HCT116 (cell line): ENCODE measurements around the gene CEACAM3. TPM values are rescaled to one million over a fixed set of nuclear protein-coding genes. Genes with fewer than 3 reads are reported as not detected.

Source experiments
- ATAC-seq: fragments of 200-7000 bp; cut with Tn5 transposase; 2 replicates; pipeline ENCODE4 v1.9.1; 2020; ENCODE audit warnings: mild to moderate bottlenecking, moderate library complexity
- BruUV-seq: library from RNA; stranded (reverse); fragments of 400-500 nt; replicated peaks from 2 replicates; lab custom pipeline; 2021; lab: Mats Ljungman, UMichigan
- CTCF ChIA-PET: fragments of 300-600 bp; sonication (Branson Sonifier 250); formaldehyde crosslinking; loops from one replicate; lab custom pipeline; 2021; ENCODE audit warnings: antibody characterized with exemption; lab: Charles Lee
- POLR2A ChIA-PET: fragments of 300-600, 350-600 bp; sonication (Branson Sonifier 250); formaldehyde crosslinking; loops from one replicate; lab custom pipeline; 2021; ENCODE audit warnings: antibody characterized with exemption; lab: Charles Lee
- RAD21 ChIA-PET, 2 experiments: fragments of 300-600 bp; sonication (Branson Sonifier 250); formaldehyde crosslinking; loops; one replicate each; lab custom pipeline; 2023; ENCODE audit warnings: low total read pairs in 2 of 2; ENCODE audit not compliant: uncharacterized antibody in 2 of 2, unreplicated experiment in 2 of 2, low non-redundant PET in 1 of 2; lab: Charles Lee
- DNase-seq: peaks from one replicate; pipeline ENCODE4 v3.0.0-alpha.2; 2010; ENCODE audit warnings: low read depth, low spot score
- H2AFZ ChIP-seq: fragments of 200-600 bp; shearing (Covaris generic), sonication (generic); 2 replicates; pipeline ENCODE4 v1.6.1; 2017; ENCODE audit warnings: low read depth, mixed run types, mixed read lengths, antibody characterized with exemption, low read length; ENCODE audit not compliant: poor library complexity, severe bottlenecking
- H3K27ac ChIP-seq: 2 replicates; pipeline ENCODE4 v1.5.1; 2012; ENCODE audit warnings: low read depth, low read length
- H3K27me3 ChIP-seq: fragments of 200-600 bp; sonication (generic); 2 replicates; pipeline ENCODE4 v1.6.1; 2016; ENCODE audit warnings: mixed run types, low read length, mixed read lengths; ENCODE audit not compliant: insufficient read depth
- H3K36me3 ChIP-seq, 2 experiments: fragments of 200-500 bp in 1 of 2; fragments of 200-600 bp in 1 of 2; sonication (Bioruptor generic) in 1 of 2; sonication (generic) in 1 of 2; 2 replicates each; pipeline versions ENCODE4 v1.5.1 to v1.6.1; 2014 to 2016; ENCODE audit warnings: low read length in 2 of 2, inconsistent platforms in 1 of 2, mixed read lengths in 1 of 2, mixed run types in 1 of 2; ENCODE audit not compliant: insufficient read depth in 2 of 2, control insufficient read depth in 1 of 2
- H3K4me1 ChIP-seq, 2 experiments: fragments of 200-600 bp in 1 of 2; sonication (generic) in 1 of 2; 2 replicates each; pipeline versions ENCODE4 v1.5.1 to v1.6.1; 2012 to 2017; ENCODE audit warnings: low read length in 2 of 2, inconsistent platforms in 1 of 2, mild to moderate bottlenecking in 1 of 2, mixed read lengths in 1 of 2, mixed run types in 1 of 2, moderate library complexity in 1 of 2; ENCODE audit not compliant: insufficient read depth in 2 of 2, control insufficient read depth in 1 of 2
- H3K4me2 ChIP-seq: fragments of 200-600 bp; sonication (generic); 2 replicates; pipeline ENCODE4 v1.6.1; 2017; ENCODE audit warnings: mixed run types, low read length, mixed read lengths
- H3K4me3 ChIP-seq, 2 experiments: fragments of 200-600 bp in 1 of 2; sonication (generic) in 1 of 2; replicated peaks in 1 of 2; 2 replicates each; pipeline ENCODE4 v1.5.1; 2011 to 2016; ENCODE audit warnings: low read length in 2 of 2, control low read depth in 1 of 2, low read depth in 1 of 2, mild to moderate bottlenecking in 1 of 2, mixed read lengths in 1 of 2, mixed run types in 1 of 2
- H3K79me2 ChIP-seq: fragments of 200-600 bp; sonication (generic); 2 replicates; pipeline ENCODE4 v1.6.1; 2017; ENCODE audit warnings: mild to moderate bottlenecking, mixed run types, low read length, moderate library complexity, mixed read lengths; ENCODE audit not compliant: insufficient read depth
- H3K9ac ChIP-seq: fragments of 200-600 bp; sonication (generic); 2 replicates; pipeline ENCODE4 v1.6.1; 2016; ENCODE audit warnings: low read length, mixed read lengths
- H3K9me2 ChIP-seq: fragments of 200-600 bp; sonication (generic), shearing (Covaris generic); 2 replicates; pipeline ENCODE4 v1.6.1; 2017; ENCODE audit warnings: mixed run types, mild to moderate bottlenecking, moderate library complexity; ENCODE audit not compliant: insufficient read depth
- H3K9me3 ChIP-seq, 2 experiments: fragments of 200-500 bp in 1 of 2; fragments of 200-600 bp in 1 of 2; sonication (Bioruptor generic) in 1 of 2; sonication (generic) in 1 of 2; 2 replicates each; pipeline ENCODE4 v1.6.1; 2014 to 2017; ENCODE audit warnings: low read length in 2 of 2, mixed read lengths in 2 of 2, inconsistent platforms in 1 of 2, low read depth in 1 of 2, mild to moderate bottlenecking in 1 of 2, mixed run types in 1 of 2, moderate library complexity in 1 of 2; ENCODE audit not compliant: control insufficient read depth in 1 of 2, insufficient read depth in 1 of 2
- H4K20me1 ChIP-seq: fragments of 200-600 bp; sonication (generic), shearing (Covaris generic); 2 replicates; pipeline ENCODE4 v1.6.1; 2017; ENCODE audit warnings: mixed run types, mild to moderate bottlenecking, moderate library complexity; ENCODE audit not compliant: insufficient read depth
- CBX3 ChIP-seq: IDR thresholded peaks from 2 replicates; pipeline ENCODE4 v1.6.1; 2012; ENCODE audit warnings: low read depth
- EGR1 ChIP-seq: IDR thresholded peaks from 2 replicates; pipeline ENCODE4 v1.6.1; 2012; ENCODE audit warnings: low read depth
- ELF1 ChIP-seq: IDR thresholded peaks from 2 replicates; pipeline ENCODE4 v1.6.1; 2012; ENCODE audit warnings: low read depth, borderline replicate concordance
- EZH2 ChIP-seq: fragments of 200-600 bp; sonication (generic); IDR thresholded peaks from 2 replicates; pipeline ENCODE4 v1.6.1; 2017; ENCODE audit warnings: antibody characterized with exemption, mixed run types
- EZH2phosphoT487 ChIP-seq: fragments of 200-600 bp; IDR thresholded peaks from 2 replicates; pipeline ENCODE4 v1.6.1; 2018; ENCODE audit warnings: antibody characterized with exemption, borderline replicate concordance
- POLR2A ChIP-seq: IDR thresholded peaks from 2 replicates; pipeline ENCODE4 v1.7.0; 2011; ENCODE audit warnings: borderline replicate concordance; ENCODE audit not compliant: insufficient read depth, insufficient read length; ENCODE audit errors: extremely low read depth
- POLR2AphosphoS5 ChIP-seq: IDR thresholded peaks from 2 replicates; pipeline ENCODE4 v1.6.1; 2011; ENCODE audit warnings: mild to moderate bottlenecking, low read depth, low read length, moderate library complexity
- RAD21 ChIP-seq: IDR thresholded peaks from 2 replicates; pipeline ENCODE4 v1.6.1; 2012; ENCODE audit warnings: low read depth, mild to moderate bottlenecking
- SIN3A ChIP-seq: IDR thresholded peaks from 2 replicates; pipeline ENCODE4 v1.6.1; 2012; ENCODE audit warnings: low read depth
- SP1 ChIP-seq: IDR thresholded peaks from 2 replicates; pipeline ENCODE4 v1.6.1; 2012; ENCODE audit warnings: low read depth
- SRF ChIP-seq: IDR thresholded peaks from 2 replicates; pipeline ENCODE4 v1.6.1; 2012; ENCODE audit warnings: low read depth
- TCF7L2 ChIP-seq: IDR thresholded peaks from 2 replicates; pipeline ENCODE4 v1.7.0; 2011; ENCODE audit warnings: borderline replicate concordance, inconsistent platforms; ENCODE audit not compliant: insufficient read depth, insufficient read length; ENCODE audit errors: extremely low read depth
- YY1 ChIP-seq: IDR thresholded peaks from 2 replicates; pipeline ENCODE4 v1.6.1; 2011; ENCODE audit warnings: low read length, low read depth, moderate library complexity, mild to moderate bottlenecking; ENCODE audit not compliant: insufficient replicate concordance; ENCODE audit errors: extremely low read depth
- ZNF274 ChIP-seq: fragments of 200-500 bp; sonication (Bioruptor generic); IDR thresholded peaks from 2 replicates; pipeline ENCODE4 v1.6.1; 2014; ENCODE audit warnings: mild to moderate bottlenecking, low read depth, low read length, inconsistent platforms
- intact Hi-C: fragments of 100-400 bp; cut with micrococcal nuclease; formaldehyde crosslinking; loops from 2 replicates; pipeline ENCODE4 v1.10.0; 2022
- total RNA-seq: library from RNA; stranded (reverse); gene quantifications from one replicate; pipeline ENCODE4 v1.2.1, GENCODE V29; 2021; ENCODE audit not compliant: unreplicated experiment
- TF ChIP-seq, protein P1 (sequence below), 3 experiments: fragments of 200-600 bp in 1 of 3; sonication (generic) in 1 of 3; IDR thresholded peaks in 2 of 3; conservative IDR thresholded peaks in 1 of 3; 2 replicates each; pipeline ENCODE4 v1.5.1; 2012 to 2017; ENCODE audit warnings: low read depth in 2 of 3, low read length in 2 of 3, antibody characterized with exemption in 1 of 3, borderline replicate concordance in 1 of 3, control low read depth in 1 of 3, mild to moderate bottlenecking in 1 of 3, mixed read lengths in 1 of 3, mixed run types in 1 of 3, moderate library complexity in 1 of 3; ENCODE audit not compliant: insufficient read depth in 1 of 3
- TF ChIP-seq, protein P2 (sequence below): IDR thresholded peaks from 2 replicates; pipeline ENCODE4 v1.6.1; 2012
- TF ChIP-seq, protein P3 (sequence below): IDR thresholded peaks from 2 replicates; pipeline ENCODE4 v1.6.1; 2012; ENCODE audit warnings: low read depth
- TF ChIP-seq, protein P4 (sequence below): IDR thresholded peaks from 2 replicates; pipeline ENCODE4 v1.6.1; 2011; ENCODE audit warnings: mild to moderate bottlenecking, low read length, moderate library complexity; ENCODE audit not compliant: insufficient replicate concordance; ENCODE audit errors: extremely low read depth

Gene CEACAM3
- total RNA-seq, 1 experiment from 2014 or later: not detected

DNA sequence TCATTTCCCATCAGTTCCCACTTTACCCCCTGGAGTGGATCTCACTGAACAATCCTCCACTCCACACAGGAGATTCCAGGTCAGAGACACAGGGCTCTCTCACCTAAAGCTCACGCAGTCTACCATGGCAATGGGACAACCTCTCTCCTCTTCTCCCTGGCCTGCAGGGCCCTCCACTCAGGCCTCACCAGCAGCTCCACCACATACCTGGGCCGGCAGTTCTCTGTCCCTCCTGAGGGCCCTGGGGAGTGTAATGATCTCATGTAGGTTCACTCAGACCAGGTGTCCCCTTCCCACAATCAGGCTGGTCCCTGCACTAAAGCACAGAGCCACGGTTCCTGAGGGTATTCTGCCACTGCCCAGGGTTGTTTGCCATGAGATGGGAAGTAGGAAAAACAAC, 15.6 kb downstream of the CEACAM3 start:
- intact Hi-C loops: no loop called here
- POLR2A ChIA-PET: no interaction called here
- TF ChIP-seq EZH2: no peak
- no peak for TF ChIP-seq EGR1
- TF ChIP-seq TCF7L2: no peak
- TF ChIP-seq, protein P1, sequence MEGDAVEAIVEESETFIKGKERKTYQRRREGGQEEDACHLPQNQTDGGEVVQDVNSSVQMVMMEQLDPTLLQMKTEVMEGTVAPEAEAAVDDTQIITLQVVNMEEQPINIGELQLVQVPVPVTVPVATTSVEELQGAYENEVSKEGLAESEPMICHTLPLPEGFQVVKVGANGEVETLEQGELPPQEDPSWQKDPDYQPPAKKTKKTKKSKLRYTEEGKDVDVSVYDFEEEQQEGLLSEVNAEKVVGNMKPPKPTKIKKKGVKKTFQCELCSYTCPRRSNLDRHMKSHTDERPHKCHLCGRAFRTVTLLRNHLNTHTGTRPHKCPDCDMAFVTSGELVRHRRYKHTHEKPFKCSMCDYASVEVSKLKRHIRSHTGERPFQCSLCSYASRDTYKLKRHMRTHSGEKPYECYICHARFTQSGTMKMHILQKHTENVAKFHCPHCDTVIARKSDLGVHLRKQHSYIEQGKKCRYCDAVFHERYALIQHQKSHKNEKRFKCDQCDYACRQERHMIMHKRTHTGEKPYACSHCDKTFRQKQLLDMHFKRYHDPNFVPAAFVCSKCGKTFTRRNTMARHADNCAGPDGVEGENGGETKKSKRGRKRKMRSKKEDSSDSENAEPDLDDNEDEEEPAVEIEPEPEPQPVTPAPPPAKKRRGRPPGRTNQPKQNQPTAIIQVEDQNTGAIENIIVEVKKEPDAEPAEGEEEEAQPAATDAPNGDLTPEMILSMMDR (IDR thresholded peaks at IDR 0.05 in 2 of 3, conservative IDR thresholded peaks at IDR 0.05 in 1 of 3; ENCODE audit: borderline replicate concordance in 1 of 3, insufficient read depth in 1 of 3, low read depth in 2 of 3, low read length in 2 of 3): no peak
- TF ChIP-seq SIN3A: no peak
- TF ChIP-seq SRF: no peak
- no peak for TF ChIP-seq EZH2phosphoT487
- TF ChIP-seq, protein P2, sequence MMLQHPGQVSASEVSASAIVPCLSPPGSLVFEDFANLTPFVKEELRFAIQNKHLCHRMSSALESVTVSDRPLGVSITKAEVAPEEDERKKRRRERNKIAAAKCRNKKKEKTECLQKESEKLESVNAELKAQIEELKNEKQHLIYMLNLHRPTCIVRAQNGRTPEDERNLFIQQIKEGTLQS: no peak
- no peak for TF ChIP-seq POLR2A
- no peak for TF ChIP-seq CBX3
- no peak for TF ChIP-seq POLR2AphosphoS5
- TF ChIP-seq ZNF274: no peak
- TF ChIP-seq ELF1: no peak
- TF ChIP-seq, protein P3, sequence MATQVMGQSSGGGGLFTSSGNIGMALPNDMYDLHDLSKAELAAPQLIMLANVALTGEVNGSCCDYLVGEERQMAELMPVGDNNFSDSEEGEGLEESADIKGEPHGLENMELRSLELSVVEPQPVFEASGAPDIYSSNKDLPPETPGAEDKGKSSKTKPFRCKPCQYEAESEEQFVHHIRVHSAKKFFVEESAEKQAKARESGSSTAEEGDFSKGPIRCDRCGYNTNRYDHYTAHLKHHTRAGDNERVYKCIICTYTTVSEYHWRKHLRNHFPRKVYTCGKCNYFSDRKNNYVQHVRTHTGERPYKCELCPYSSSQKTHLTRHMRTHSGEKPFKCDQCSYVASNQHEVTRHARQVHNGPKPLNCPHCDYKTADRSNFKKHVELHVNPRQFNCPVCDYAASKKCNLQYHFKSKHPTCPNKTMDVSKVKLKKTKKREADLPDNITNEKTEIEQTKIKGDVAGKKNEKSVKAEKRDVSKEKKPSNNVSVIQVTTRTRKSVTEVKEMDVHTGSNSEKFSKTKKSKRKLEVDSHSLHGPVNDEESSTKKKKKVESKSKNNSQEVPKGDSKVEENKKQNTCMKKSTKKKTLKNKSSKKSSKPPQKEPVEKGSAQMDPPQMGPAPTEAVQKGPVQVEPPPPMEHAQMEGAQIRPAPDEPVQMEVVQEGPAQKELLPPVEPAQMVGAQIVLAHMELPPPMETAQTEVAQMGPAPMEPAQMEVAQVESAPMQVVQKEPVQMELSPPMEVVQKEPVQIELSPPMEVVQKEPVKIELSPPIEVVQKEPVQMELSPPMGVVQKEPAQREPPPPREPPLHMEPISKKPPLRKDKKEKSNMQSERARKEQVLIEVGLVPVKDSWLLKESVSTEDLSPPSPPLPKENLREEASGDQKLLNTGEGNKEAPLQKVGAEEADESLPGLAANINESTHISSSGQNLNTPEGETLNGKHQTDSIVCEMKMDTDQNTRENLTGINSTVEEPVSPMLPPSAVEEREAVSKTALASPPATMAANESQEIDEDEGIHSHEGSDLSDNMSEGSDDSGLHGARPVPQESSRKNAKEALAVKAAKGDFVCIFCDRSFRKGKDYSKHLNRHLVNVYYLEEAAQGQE: no peak
- TF ChIP-seq, protein P4, sequence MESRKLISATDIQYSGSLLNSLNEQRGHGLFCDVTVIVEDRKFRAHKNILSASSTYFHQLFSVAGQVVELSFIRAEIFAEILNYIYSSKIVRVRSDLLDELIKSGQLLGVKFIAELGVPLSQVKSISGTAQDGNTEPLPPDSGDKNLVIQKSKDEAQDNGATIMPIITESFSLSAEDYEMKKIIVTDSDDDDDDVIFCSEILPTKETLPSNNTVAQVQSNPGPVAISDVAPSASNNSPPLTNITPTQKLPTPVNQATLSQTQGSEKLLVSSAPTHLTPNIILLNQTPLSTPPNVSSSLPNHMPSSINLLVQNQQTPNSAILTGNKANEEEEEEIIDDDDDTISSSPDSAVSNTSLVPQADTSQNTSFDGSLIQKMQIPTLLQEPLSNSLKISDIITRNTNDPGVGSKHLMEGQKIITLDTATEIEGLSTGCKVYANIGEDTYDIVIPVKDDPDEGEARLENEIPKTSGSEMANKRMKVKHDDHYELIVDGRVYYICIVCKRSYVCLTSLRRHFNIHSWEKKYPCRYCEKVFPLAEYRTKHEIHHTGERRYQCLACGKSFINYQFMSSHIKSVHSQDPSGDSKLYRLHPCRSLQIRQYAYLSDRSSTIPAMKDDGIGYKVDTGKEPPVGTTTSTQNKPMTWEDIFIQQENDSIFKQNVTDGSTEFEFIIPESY: no peak
- no peak for TF ChIP-seq YY1
- no peak for TF ChIP-seq RAD21
- TF ChIP-seq SP1: no peak
- Histone ChIP-seq H2AFZ (no peak overlapping the region), H3K4me2 (no peak overlapping the region), H3K9ac (no peak overlapping the region), H4K20me1 (no peaks in the 10 kb centered on the region), H3K9me3 (no peaks in the 10 kb centered on the region), H3K27ac (no peak overlapping the region), H3K36me3 (no peaks in the 10 kb centered on the region), H3K27me3 (peaks cover 4% of the 10 kb centered on the region; the same call in 1 of the 2 replicates), H3K4me3 (no peak overlapping the region), H3K4me1 (no peaks in the 10 kb centered on the region), H3K9me2 (no peaks in the 10 kb centered on the region), H3K79me2 (no peaks in the 10 kb centered on the region)
- DNase-seq (no peak), ATAC-seq (no peak)
- BruUV-seq: no TSS peak
- CTCF ChIA-PET: no interaction called here
- RAD21 ChIA-PET: no interaction called here
